PFSK-1 (cell line): ENCODE results near the gene C2orf49.

Source experiments
- FOXP2 ChIP-seq: optimal IDR thresholded peaks from 2 replicates; pipeline ENCODE3; 2011; ENCODE audit warnings: borderline replicate concordance, control low read depth, inconsistent platforms; ENCODE audit not compliant: insufficient read depth; ENCODE audit errors: extremely low read length, extremely low read depth
- POLR2AphosphoS5 ChIP-seq: IDR thresholded peaks from 2 replicates; pipeline ENCODE4 v1.6.1; 2012; ENCODE audit warnings: low read depth, mild to moderate bottlenecking, control low read depth, low read length, moderate library complexity
- REST ChIP-seq, 2 experiments: IDR thresholded peaks; 2 replicates each; pipeline versions ENCODE4 v1.6.1 to v1.8.0; 2011 to 2012; ENCODE audit warnings: low read depth in 2 of 2, low read length in 2 of 2, control low read depth in 1 of 2, inconsistent platforms in 1 of 2, mild to moderate bottlenecking in 1 of 2, moderate library complexity in 1 of 2; ENCODE audit not compliant: insufficient read depth in 1 of 2
- SIN3A ChIP-seq: IDR thresholded peaks from 2 replicates; pipeline ENCODE4 v1.6.1; 2012; ENCODE audit warnings: mild to moderate bottlenecking, low read length, moderate library complexity, borderline replicate concordance; ENCODE audit not compliant: insufficient read depth
- TAF1 ChIP-seq: IDR thresholded peaks from 2 replicates; pipeline ENCODE4 v1.6.1; 2012; ENCODE audit warnings: low read length, control low read depth, borderline replicate concordance; ENCODE audit not compliant: insufficient read depth

The C2orf49 gene

GRCh38 chr2:105391763-105392662 is 54.7 kb downstream of the C2orf49 start:
- TF ChIP-seq POLR2AphosphoS5 (no peak), TAF1 (no peak), REST (IDR thresholded peaks at IDR 0.05; ENCODE audit: insufficient read depth in 1 of 2, low read depth in 2 of 2, low read length in 2 of 2) (no peak), FOXP2 (no peak), SIN3A (no peak)

GRCh38 chr2:105393373-105394055 is 56.2 kb downstream of the C2orf49 start:
- TF ChIP-seq POLR2AphosphoS5 (no peak; the same call in 1 of the 2 replicates), SIN3A (no peak), TAF1 (no peak), REST (IDR thresholded peaks at IDR 0.05; ENCODE audit: insufficient read depth in 1 of 2, low read depth in 2 of 2, low read length in 2 of 2) (no peak), FOXP2 (no peak)

GRCh38 chr2:105394951-105395611 is 57.7 kb downstream of the C2orf49 start:
- TF ChIP-seq REST (IDR thresholded peaks at IDR 0.05; ENCODE audit: insufficient read depth in 1 of 2, low read depth in 2 of 2, low read length in 2 of 2) (no peak), FOXP2 (no peak), POLR2AphosphoS5 (no peak), SIN3A (no peak), TAF1 (no peak)

GRCh38 chr2:105395691-105396090 is 58.4 kb downstream of the C2orf49 start:
- no peak for TF ChIP-seq SIN3A
- TF ChIP-seq FOXP2, result no peak
- TF ChIP-seq POLR2AphosphoS5, result no peak
- no peak for TF ChIP-seq REST (IDR thresholded peaks at IDR 0.05; ENCODE audit: insufficient read depth in 1 of 2, low read depth in 2 of 2, low read length in 2 of 2)
- no peak for TF ChIP-seq TAF1
